ENCODE results near the gene TRIM37.
"Not testable (repeated sequence)": the region's sequence is repeated elsewhere in the genome, so short reads cannot be mapped to it uniquely, and the experiment has no call there.

TRIM37 gene

DNA sequence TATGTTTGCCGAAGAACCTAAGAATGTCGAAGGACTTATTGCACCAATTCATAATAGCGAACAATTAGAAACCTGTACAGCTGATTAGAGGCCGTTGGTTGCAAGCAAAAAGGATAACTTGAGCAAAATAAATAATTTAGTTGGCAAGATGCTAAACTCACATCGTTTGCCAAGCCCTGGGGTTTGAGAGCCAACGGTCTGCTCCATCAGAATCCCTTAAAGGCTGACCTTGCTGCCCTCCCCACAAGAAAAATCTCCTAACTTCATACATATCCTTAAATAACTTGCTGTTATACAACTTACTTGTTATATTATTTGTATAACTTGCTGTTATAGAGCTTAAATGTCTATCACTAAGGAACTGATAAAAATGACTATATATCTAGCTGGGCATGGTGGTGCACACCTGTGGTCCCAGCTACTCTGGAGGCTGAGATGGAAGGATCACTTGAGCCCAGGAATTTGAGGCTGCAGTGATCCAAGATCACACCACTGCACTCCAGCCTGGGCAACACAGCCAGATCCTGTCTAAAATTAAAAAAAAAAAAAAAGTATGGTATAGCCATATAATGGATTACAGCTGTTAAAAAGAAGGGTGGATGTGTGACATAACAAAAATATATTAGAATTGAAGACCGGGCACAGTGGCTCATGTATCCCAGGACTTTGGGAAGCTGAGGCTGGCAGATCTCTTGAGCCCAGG is 1.9 kb upstream of the TRIM37 start:
- DNase-seq, result no peak

DNA sequence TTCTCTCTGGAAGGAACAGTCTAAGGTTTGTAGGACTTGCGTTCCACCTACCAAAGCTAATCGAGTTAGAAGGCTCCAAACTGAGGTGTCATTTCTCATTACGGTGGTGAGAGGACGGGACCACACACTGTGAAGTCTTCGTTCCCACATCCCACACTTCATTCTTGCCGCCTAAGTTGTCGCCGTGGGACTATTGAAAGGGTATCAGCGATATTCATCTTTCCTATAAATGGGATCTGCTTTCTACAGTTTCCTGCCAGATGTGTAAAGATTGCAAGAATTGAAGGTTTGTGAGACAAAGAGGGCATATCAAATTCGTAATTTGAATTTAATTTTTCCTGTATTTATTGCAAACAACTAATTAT is 608 bp upstream of the TRIM37 start:
- no peak for DNase-seq

DNA sequence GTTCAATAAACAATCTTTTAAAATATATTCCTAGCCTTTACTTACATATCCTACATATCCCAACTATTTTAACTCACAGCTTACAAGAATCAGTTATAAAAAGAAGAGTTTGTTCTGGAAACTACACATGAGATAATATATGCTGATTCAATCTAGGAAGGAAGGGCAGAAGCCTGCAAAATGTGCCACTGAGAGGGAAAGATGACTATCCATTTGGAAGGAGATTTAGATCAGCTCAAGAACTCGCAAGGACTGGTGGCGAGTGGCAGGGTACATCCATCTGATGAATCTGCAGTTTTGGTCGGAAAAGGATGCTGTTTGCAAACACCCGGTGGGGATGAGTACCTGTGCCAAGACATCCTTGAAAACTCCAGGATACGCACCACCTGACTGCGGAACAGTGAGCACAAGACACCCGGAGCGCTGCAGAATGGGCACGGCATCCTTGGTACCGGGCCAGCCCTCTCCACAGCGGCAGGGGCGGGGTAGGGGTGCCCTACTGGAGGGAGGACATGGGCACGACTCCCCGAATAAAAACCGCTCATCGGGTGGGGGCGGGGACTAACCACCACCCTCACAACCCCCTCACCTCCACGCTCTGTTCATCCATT is 723 bp downstream of the TRIM37 start:
- peak; percentile 54 for DNase-seq

DNA sequence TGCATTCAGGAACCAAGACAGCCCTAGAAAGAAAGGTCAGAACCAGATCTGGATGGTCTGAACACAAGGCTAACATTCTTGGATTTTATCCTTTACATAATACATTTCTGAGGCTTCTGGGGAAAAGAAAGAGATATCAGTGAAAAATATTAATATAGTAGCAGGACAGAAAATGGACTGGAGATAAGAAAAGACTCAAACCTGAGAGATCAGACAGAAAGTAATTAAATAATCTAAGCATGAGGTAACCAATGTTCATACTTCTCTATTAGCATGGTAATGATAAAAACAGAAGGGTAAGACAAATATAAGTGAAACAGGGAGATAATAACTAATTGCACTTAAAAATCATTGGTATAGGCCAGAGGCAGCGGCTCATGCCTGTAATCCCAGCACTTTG is 5.5 kb downstream of the TRIM37 start:
- no peak for DNase-seq

DNA sequence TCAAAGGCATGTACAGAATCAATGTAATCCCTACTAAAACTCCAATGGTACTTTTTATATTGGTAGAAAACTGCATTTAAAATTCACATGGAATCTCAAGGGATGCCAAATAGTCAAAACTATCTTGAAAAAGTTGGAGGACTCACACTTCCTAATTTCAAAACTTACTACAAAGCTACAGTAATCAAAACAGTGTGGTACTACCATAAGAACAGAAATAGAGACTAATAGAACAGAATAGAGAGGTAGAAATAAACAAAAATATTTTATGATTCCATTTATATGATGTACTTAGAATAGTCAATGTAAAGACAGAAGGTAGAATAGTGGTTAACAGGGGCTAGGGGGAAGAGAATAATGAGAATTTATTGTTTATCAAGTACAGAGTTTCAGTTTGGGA is 8.8 kb downstream of the TRIM37 start:
- no peak for DNase-seq

DNA sequence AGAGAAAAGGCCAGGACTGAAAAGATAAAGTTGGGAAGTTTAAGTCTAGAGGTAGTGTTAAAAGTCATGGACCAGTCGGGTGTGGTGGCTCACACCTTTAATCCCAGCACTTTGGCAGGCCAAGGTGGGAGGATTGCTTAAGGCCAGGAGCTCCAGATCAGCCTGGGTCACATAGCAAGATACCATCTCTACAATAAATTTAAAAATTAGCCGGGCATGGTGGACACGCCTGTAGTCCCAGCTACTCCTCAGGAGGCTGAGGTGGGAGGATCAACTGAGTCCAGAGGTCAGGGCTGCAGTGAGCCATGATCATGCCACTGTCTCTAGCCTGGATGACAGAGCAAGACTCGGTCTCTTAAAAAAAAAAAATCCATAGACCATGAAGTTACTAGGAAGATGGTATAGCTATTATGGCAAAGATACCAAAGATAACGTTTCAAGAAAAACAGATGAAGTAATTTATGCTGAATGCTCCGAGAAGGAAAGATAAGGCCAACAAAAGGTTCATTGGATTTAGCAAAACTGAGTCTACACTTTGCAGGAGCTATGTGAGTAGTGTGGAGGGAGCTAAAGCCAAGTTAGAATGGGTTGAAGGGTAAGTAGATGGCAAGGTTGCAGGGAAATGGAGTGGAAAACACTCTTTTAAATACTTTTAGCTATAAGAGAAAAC is 11.7 kb downstream of the TRIM37 start:
- DNase-seq, result no peak

DNA sequence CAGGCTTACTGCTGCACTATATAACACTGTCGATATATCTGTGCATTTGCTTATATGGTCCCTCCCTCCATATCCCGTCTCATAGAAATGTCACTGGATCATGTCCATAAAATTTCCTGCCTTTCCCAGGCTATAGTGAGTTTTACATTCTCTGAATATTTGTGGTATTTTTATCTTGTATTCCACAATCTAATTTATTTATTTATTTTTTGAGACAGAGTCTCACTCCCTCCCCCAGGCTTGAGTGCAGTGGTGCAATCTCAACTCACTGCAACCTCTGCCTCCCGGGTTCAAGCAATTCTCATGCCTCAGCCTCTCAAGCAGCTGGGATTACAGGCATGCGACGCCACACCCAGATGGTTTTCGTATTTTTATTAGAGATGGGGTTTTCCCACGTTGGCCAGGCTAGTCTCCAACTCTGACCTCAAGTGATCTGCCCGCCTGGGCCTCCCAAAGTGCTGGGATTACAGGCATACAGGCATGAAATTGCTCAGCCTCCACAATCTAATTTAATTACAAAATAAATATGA is 12.9 kb downstream of the TRIM37 start:
- DNase-seq, result no peak

DNA sequence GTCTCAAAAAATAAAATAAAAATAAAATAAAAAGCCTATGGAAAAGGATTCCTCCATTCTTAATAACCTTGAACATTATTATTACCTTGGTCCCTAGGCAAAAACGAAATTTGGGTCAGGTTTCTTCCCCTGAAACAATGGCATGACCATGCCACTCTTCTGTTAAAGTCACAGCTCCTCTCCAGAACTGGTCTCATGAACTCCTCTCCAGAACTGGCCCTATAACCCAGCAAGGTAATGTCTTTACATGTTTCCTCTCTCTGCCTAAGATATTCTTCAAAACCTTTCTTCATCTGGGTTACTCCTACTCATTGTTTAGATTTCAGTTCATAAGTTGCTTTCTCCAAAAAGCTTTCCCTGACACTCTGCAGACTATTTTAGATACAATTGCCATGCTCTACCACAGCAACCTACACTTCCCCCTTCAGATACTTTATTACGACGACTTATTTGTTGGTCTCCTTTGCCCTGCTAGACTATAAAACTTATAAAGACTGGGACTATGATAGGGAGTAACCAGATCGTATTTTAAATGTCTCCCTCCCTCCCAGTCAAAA is 13.5 kb downstream of the TRIM37 start:
- DNase-seq, result no peak

DNA sequence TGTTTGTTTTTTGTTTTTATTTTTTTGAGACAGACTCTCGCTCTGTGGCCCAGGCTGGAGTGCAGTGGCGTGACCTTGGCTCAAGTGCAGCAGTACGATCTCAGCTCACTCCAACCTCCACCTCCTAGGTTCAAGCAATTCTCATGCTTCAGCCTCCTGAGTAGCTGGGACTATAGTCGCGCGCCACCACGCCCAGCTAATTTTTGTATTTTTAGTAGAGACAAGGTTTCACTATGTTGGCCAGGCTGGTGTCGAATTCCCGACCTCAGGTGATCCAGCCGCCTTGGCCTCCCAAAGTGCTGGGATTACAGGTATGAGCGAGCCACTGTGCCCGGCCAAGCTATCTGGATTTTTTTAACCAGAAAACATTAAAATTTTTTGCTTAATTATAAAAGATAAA is 16.1 kb downstream of the TRIM37 start:
- DNase-seq, result not testable (repeated sequence)

DNA sequence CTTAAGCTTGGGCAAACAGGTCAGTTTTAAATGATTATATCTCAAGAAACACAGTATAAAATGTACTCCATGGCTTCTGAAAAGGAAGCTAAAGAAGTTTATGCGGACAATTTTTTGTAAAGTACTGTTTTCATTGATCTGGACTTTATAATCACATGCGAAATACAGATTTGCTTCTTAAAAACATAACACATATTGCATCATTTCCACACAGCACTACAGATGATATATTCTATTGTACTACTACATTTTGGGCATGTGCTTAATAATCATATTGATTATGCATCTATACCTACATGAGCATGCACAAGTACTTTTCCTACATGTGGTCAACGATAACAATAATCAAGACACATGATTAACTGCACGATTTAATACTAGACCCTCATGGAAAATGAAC is 22.5 kb downstream of the TRIM37 start:
- no peak for DNase-seq

DNA sequence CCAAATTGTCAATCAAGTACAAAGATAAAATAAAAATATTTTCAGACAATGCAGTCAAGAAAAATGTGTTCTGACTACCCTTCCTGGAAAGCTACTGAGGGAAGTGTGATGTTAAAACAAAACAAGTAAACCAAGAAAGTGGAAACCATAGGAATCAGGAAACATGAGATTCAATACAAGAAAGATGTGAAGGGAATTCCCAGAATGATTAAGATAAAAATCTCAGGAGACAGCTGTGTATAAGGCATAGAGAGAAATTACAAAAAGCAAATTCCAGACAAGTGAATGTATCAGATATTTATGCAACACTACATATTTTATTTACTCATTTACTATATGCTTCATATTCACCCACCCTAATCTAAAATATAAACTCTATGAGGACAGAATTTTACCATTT is 32.2 kb downstream of the TRIM37 start:
- DNase-seq, result no peak

DNA sequence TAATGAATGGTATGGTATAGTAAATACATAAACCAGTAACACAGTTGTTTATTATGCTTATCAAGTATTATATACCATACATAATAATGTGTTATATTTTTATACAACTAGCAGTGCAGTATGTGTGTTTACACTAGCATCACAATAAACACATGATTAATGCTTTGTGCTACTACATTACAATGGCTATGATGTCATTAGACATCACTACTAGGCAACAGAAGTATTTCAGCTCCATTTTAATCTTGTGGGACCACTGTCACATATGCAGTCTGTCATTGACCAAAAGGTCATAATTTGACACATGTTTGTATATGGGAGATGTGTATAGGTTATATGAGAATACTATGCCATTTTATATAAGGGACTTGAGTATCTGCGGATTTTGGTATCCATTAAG is 32.7 kb downstream of the TRIM37 start:
- no peak for DNase-seq

DNA sequence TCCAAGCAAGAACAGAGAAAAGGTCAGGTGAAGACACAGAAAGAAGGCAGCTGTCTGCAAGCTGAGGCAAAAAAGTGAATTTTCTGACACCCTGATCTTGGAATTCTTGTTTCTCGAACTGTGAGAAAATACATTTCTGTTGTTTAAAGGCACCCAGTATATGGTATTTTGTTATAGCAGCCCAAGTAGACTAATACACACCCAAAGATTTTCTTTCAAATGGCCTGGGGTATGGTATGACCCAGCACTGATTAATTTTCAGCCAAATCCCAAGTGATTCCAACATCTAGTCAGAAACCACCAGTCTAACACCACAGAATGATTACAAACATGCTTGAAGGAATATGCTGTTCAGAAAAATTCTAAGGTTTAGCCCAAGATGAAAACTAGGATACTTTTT is 36.8 kb downstream of the TRIM37 start:
- DNase-seq, result no peak

DNA sequence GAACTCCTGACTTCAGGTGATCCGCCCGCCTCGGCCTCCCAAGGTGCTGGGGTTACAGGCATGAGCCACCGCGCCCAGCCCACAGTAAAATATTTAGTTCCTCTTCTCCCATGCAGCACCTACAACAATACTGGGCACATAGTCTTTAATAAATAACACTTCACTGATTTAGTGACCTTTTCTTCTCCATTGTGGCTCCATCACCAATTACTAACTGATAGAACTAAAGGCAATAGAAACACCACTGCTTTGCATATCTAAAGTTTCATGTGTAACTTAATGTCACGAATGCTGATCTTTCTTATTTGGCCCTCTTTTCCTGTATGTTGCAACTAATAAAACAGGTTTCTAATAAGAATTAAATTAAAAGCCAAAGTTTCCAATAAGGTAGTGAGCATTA is 38.9 kb downstream of the TRIM37 start:
- no peak for DNase-seq

DNA sequence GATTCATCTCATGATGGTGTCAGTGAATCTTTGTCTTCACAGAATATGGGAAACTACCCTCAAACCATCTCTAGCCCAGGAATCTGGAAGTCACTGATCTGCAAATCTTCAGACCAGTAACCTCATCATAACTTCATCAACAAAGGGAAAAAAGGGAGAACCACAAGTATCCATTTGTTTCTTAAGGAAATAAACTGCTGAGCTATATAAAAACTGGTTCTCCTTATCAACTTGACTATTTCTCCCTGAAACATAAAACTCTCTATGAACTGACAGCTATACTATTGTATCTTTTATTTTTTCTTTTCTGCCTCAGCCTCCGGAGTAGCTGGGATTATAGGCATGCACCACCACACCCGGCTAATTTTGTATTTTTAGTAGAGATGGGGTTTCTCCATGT is 39.3 kb downstream of the TRIM37 start:
- no peak for DNase-seq

DNA sequence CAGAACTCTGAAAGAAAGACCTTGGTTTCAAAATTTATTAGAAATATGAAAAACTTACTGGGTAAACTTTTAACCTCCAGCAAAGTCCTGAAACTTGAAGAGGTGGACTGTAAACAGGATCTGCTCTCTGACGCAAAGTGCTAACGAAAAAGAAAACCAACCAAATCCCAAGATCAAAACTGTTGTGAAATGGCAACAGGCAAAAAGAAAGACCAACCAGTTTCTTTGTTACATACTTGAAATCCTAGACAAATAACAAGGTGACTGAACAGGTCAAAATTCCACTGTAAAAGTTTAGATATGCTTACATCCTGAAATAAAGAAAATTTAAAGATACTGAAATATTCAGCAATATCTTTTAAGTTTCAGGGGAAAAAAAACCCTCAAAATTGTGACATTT is 44.2 kb downstream of the TRIM37 start:
- no peak for DNase-seq

DNA sequence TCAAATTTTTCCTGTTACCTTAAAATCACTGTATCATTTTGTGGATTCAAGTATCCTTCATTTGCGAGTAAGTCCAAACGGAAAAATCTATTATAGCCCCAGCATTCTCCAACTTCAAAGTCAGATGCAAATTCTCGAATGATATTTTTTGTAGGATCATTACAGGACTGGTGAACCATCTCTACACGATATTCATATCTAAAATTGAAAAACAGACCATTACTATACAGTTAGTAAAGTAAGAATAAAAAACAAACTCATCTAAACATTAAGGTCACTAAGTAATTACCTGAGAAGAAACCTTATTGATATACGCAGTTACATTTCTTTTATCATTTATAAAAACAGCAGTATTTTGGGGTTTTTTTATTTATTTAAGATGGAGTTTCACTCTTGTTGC is 49.8 kb downstream of the TRIM37 start:
- no peak for DNase-seq

DNA sequence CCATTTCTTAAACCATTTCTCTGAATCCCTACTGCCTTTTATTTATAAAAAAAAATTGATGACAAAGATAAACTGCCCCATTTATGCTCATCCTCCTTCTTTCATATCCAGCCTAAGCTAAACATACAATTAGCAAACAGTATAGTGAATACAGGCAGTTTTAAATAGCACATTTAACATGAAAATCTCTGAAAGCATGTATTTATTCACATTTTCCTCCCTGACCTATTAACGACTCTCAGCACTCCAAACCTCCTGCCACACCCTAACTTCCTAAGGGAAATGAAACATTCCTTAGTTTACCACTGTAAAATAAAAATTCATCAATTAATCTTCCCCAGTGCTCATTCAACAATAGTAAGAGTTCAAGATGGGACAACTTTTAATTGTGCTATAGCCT is 56.9 kb downstream of the TRIM37 start:
- DNase-seq, result no peak

DNA sequence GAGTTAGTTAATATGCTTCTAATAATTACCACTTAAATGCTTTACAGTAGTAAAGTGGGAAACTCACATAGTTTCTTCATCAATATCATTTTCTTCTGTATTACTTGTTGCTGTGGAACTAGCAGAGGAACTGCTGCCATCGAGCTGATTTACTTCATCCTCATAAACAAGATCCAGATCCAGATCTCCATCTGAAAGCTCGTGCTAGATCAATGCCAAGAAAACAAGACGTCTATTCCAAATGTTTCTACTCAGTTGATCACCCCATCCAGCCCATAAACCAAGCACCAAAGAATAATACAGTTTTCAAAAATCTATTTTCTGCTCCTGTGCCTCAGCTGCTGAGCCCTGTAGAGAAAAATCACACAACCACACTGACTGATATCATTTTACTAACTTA is 59.1 kb downstream of the TRIM37 start:
- DNase-seq, result no peak

DNA sequence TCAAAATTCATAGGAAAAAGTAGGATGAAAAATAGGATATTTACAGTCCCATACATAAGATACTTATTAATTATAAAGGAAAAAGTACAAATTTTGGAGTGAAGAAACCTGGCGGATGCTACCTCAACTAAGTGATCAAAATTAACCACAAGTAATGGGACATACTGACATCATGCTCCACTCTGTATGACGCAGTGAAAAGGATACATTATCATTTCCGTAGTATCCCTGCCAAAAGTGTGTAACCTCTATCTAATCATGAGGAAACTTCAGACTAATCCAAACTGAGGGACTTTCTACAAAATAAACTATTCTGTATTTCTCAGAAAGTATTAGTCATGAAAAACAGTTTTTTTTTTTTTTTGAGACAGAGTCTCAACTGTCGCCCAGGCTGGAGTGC is 60.5 kb downstream of the TRIM37 start:
- DNase-seq, result no peak

DNA sequence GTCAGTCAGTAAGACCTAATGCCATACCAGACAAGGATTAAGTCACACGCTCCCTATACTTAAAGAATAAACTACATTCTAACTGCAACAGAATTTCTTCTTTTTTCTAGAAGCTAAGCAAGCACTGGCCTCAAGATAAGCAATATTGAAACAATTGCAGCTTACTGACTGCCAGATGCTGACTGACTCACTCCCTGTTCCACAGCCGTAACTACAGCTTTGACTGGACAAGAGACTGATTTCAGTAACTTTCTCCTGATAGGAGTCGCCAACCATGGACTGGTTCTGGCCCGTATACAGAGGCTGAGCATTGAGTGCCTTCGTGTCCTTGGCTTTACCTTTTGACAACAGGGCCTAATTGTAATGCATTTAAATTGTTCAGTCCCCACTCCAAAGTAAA is 67.9 kb downstream of the TRIM37 start:
- DNase-seq, result no peak

DNA sequence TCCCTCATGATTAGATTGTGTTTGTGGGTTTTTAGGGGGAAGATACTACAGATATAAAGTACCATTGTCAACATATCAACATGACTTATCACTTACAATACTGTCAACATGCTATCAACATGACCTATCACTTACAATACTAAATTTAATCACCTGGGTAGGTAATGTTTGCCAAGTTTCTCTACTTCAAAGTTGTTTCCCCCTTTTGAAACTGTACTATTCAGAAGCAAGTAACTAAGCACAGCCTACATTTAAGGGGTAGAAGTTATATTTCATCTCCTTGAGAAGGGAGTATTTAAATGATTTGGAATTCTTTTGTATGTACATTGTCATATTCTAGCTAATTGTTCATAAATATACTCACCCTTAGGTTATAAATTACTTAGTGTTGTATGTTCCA is 68.7 kb downstream of the TRIM37 start:
- no peak for DNase-seq

DNA sequence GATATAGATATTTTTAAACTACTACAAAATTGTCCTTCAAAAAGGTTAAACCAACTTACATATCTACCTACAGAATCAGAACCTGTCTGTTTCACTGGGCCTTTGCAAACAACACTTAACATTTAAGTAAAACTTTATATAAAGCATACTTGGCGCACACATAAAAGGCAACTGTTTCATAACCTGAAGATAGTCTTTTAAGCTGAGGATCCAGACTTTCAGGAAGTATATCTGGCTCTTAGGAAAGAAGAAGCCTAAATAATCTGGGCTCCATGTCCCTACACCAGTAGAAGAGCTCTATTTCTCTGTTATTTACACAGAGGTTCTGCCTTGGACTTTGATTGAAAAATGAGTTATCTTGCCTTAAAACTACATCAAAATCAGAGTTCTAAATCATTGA is 75.9 kb downstream of the TRIM37 start:
- DNase-seq, result no peak

DNA sequence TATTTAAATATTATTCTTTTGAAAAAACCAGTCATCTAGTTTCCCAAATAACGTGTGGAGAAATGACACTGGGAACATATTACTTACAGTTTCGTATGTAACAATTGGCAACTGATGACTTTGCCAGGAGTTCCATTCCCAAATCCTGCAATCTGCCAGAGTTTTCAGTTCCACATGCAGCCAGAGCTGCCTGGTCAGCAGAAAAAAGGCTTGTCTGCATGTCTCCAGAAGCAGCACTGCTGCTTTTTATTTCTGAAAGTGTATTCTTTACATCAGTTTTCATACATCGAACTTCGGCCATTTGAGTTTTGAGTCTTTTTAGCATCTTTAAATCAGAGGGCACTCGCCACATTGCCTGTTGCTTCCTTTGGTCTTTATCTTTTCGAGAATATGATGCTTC is 78.4 kb downstream of the TRIM37 start:
- DNase-seq, result no peak

Data from NCI-H1092 (cell line).